MM.1S (cell line): ENCODE measurements around the gene LAMC1.

Experiments
- DNase-seq: peaks from one replicate; pipeline ENCODE4 v3.0.0-alpha.2; 2015
- H2AFZ ChIP-seq: fragments of 300-600 bp; sonication (generic); 2 replicates; pipeline ENCODE4 v1.6.0; 2016; ENCODE audit warnings: antibody characterized with exemption, low read length
- H3F3A ChIP-seq: fragments of 300-600 bp; sonication (generic); 2 replicates; pipeline ENCODE4 v1.6.1; 2016; ENCODE audit warnings: mild to moderate bottlenecking, antibody characterized with exemption, low read length, moderate library complexity, mixed read lengths; ENCODE audit not compliant: insufficient read depth
- H3K27ac ChIP-seq: fragments of 300-600 bp; sonication (generic); 2 replicates; pipeline ENCODE4 v1.5.1; 2016; ENCODE audit warnings: mild to moderate bottlenecking, low read length
- H3K27me3 ChIP-seq: fragments of 300-600 bp; sonication (generic); replicated peaks from 2 replicates; pipeline ENCODE4 v1.6.0; 2016; ENCODE audit warnings: low read length; ENCODE audit not compliant: insufficient read depth
- H3K36me3 ChIP-seq: fragments of 300-600 bp; sonication (generic); replicated peaks from 2 replicates; pipeline ENCODE4 v1.6.1; 2016; ENCODE audit warnings: mild to moderate bottlenecking, low read length, mixed read lengths; ENCODE audit not compliant: insufficient read depth
- H3K4me1 ChIP-seq: fragments of 300-600 bp; sonication (generic); 2 replicates; pipeline ENCODE4 v1.6.1; 2016; ENCODE audit warnings: low read length, mixed read lengths
- H3K4me2 ChIP-seq: fragments of 300-600 bp; sonication (generic); 2 replicates; pipeline ENCODE4 v1.6.0; 2016; ENCODE audit warnings: low read depth, low read length
- H3K4me3 ChIP-seq: fragments of 300-600 bp; sonication (generic); 2 replicates; pipeline ENCODE4 v1.5.1; 2016; ENCODE audit warnings: low read length, mixed read lengths
- H3K79me2 ChIP-seq: fragments of 300-600 bp; sonication (generic); 2 replicates; pipeline ENCODE4 v1.6.1; 2016; ENCODE audit warnings: mixed run types, low read length, mixed read lengths
- H3K9ac ChIP-seq: fragments of 300-600 bp; sonication (generic); 2 replicates; pipeline ENCODE4 v1.6.1; 2016; ENCODE audit warnings: low read length, mixed read lengths
- H3K9me2 ChIP-seq: fragments of 300-600 bp; sonication (generic); replicated peaks from 2 replicates; pipeline ENCODE4 v1.6.1; 2016; ENCODE audit warnings: mild to moderate bottlenecking, low read length, mixed read lengths; ENCODE audit not compliant: insufficient read depth
- H3K9me3 ChIP-seq: fragments of 300-600 bp; sonication (generic); replicated peaks from 2 replicates; pipeline ENCODE4 v1.6.1; 2016; ENCODE audit warnings: mild to moderate bottlenecking, low read length, mixed read lengths; ENCODE audit not compliant: insufficient read depth
- H4K20me1 ChIP-seq: fragments of 300-600 bp; sonication (generic); 2 replicates; pipeline ENCODE4 v1.6.1; 2016; ENCODE audit warnings: mild to moderate bottlenecking, low read length, moderate library complexity, mixed read lengths; ENCODE audit not compliant: insufficient read depth
- EZH2 ChIP-seq: fragments of 300-600 bp; sonication (generic); optimal IDR thresholded peaks from 2 replicates; pipeline ENCODE3; 2017; ENCODE audit warnings: low read depth, mild to moderate bottlenecking, antibody characterized with exemption, low read length, mixed read lengths
- EZH2phosphoT487 ChIP-seq: fragments of 300-600 bp; sonication (generic); IDR thresholded peaks from 2 replicates; pipeline ENCODE4 v1.6.1; 2018; ENCODE audit warnings: antibody characterized with exemption, low read length
- TF ChIP-seq, protein P1 (sequence below): fragments of 300-600 bp; sonication (generic); IDR thresholded peaks from 2 replicates; pipeline ENCODE4 v1.5.1; 2016; ENCODE audit warnings: antibody characterized with exemption, low read length, mixed read lengths

Gene LAMC1

DNA sequence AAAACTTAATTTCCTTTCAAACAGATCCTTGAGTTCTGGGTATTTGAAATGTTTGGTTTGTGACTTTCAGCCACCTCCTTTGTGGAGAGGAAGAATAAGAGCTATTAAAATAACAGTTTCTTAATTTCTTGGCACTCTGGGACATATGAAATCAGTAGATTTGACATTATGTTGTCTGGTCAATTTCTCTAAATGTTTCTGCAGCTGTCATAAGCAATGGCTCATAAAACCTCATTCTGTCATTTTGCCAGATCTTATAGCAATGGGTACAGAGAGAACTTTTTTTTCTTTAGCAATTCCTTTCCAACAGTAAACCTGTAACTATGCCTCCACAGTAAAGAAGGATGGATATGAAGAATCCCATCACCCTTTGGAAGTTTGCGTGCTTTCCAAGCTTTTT is 52.6 kb downstream of the LAMC1 start:
- no peaks in the 10 kb centered on the region for H3K9me2 ChIP-seq
- H2AFZ ChIP-seq = no peak overlapping the region
- no peaks in the 10 kb centered on the region for H4K20me1 ChIP-seq
- H3F3A ChIP-seq = peaks cover 16% of the 10 kb centered on the region
- no peak overlapping the region for H3K4me3 ChIP-seq
- no peaks in the 10 kb centered on the region for H3K36me3 ChIP-seq
- no peak overlapping the region for H3K9ac ChIP-seq
- H3K4me1 ChIP-seq = peaks cover 18% of the 10 kb centered on the region
- H3K27me3 ChIP-seq = no peaks in the 10 kb centered on the region
- no peak overlapping the region for H3K27ac ChIP-seq
- TF ChIP-seq EZH2 = no peak
- no peak overlapping the region for H3K4me2 ChIP-seq
- no peaks in the 10 kb centered on the region for H3K9me3 ChIP-seq
- no peaks in the 10 kb centered on the region for H3K79me2 ChIP-seq
- no peak for DNase-seq

DNA sequence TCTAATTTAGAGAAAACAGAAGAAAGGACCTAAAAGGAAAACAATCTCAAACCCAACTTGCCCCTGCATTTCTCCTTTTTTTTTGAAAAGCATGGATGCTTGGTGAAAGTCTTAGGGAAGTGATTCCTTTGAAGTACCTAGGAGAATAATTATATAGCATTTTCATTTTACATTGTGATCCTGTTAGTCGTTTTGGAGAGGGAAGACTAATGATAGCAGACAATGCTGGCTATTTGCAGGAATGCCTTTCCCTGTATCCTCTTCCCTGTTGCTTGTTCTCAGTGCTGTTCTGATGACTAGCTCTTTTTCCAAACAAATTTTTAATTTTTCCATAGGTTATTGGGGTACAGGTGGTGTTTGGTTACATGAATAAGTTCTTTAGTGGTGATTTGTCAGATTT is 53.9 kb downstream of the LAMC1 start:
- no peaks in the 10 kb centered on the region for H3K79me2 ChIP-seq

DNA sequence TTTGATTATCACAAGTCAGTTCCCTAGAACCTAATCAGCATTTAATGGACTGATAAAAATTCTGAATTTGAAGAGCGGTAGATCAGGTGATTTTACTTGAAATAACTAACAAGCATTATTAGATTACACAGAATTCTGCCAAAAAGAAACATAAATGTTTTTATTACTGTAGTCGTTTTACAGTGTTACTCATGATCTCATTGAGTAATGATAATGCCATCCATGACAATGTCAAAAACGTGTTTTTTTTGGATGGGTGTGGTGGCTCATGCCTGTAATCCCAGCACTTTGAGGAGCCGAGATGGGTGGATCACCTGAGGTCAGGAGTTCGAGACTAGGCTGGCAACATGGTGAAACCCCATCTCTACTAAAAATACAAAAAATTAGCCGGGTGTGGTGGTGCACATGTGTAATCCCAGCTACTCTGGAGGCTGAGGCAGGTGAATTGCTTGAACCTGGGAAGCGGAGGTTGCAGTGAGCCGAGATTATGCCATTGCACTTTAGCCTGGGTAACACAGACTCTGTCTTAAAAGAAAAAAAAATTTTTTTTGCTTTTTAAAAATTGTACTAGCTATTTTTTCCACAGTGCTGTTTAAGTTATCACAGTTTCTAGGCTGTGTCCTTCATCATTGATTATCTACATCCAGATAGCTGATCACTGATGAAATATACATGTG is 56.6 kb downstream of the LAMC1 start:
- H4K20me1 ChIP-seq = no peaks in the 10 kb centered on the region
- H3K9ac ChIP-seq = no peak overlapping the region
- no peaks in the 10 kb centered on the region for H3K4me1 ChIP-seq
- TF ChIP-seq, protein P1, sequence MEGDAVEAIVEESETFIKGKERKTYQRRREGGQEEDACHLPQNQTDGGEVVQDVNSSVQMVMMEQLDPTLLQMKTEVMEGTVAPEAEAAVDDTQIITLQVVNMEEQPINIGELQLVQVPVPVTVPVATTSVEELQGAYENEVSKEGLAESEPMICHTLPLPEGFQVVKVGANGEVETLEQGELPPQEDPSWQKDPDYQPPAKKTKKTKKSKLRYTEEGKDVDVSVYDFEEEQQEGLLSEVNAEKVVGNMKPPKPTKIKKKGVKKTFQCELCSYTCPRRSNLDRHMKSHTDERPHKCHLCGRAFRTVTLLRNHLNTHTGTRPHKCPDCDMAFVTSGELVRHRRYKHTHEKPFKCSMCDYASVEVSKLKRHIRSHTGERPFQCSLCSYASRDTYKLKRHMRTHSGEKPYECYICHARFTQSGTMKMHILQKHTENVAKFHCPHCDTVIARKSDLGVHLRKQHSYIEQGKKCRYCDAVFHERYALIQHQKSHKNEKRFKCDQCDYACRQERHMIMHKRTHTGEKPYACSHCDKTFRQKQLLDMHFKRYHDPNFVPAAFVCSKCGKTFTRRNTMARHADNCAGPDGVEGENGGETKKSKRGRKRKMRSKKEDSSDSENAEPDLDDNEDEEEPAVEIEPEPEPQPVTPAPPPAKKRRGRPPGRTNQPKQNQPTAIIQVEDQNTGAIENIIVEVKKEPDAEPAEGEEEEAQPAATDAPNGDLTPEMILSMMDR = no peak
- TF ChIP-seq EZH2 (no peak), EZH2phosphoT487 (no peak)
- no peak overlapping the region for H3K4me2 ChIP-seq
- no peak for DNase-seq
- H3F3A ChIP-seq = no peaks in the 10 kb centered on the region
- no peaks in the 10 kb centered on the region for H3K9me3 ChIP-seq
- H2AFZ ChIP-seq = no peak overlapping the region
- no peak overlapping the region for H3K27ac ChIP-seq
- H3K27me3 ChIP-seq = no peaks in the 10 kb centered on the region
- H3K4me3 ChIP-seq = no peak overlapping the region
- no peaks in the 10 kb centered on the region for H3K9me2 ChIP-seq
- no peaks in the 10 kb centered on the region for H3K79me2 ChIP-seq
- H3K36me3 ChIP-seq = no peaks in the 10 kb centered on the region

More for the DNA sequence above, 53.9 kb downstream of the LAMC1 start:
- Histone ChIP-seq H4K20me1 (no peaks in the 10 kb centered on the region), H3K36me3 (no peaks in the 10 kb centered on the region), H3K4me1 (peaks cover 8% of the 10 kb centered on the region), H3K27me3 (no peaks in the 10 kb centered on the region), H3F3A (peaks cover 4% of the 10 kb centered on the region), H3K9me2 (no peaks in the 10 kb centered on the region), H3K27ac (no peak overlapping the region), H3K9ac (no peak overlapping the region), H3K4me2 (no peak overlapping the region), H2AFZ (no peak overlapping the region), H3K4me3 (no peak overlapping the region), H3K9me3 (no peaks in the 10 kb centered on the region)
- TF ChIP-seq, protein P1 = no peak
- TF ChIP-seq EZH2phosphoT487 = no peak
- no peak for DNase-seq

DNA sequence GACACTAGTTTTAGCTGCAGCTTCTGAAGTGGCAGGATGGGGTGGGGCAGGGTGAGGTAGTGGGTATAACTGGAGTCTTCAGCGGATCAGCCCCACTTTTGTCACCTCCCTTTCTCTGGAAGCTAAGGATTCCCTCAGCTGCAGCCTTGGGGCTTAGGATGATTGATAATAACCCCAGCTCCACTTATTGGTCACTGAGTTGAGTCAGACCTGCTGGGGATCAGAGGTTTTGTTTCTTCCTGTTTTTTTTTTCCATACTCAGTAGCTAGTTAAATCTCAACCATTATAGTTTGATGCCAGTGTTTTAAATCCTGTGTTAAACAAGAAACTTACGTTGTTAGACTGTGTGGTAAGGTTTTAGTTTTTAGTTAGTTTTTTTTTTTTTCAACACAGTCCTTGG is 57.2 kb downstream of the LAMC1 start:
- Histone ChIP-seq H3K36me3 (no peaks in the 10 kb centered on the region), H3F3A (no peaks in the 10 kb centered on the region), H3K4me2 (no peak overlapping the region), H4K20me1 (no peaks in the 10 kb centered on the region), H3K4me1 (no peaks in the 10 kb centered on the region), H2AFZ (no peak overlapping the region), H3K9ac (no peak overlapping the region), H3K27me3 (no peaks in the 10 kb centered on the region), H3K9me3 (no peaks in the 10 kb centered on the region), H3K79me2 (no peaks in the 10 kb centered on the region), H3K9me2 (no peaks in the 10 kb centered on the region), H3K27ac (no peak overlapping the region), H3K4me3 (no peak overlapping the region)
- TF ChIP-seq EZH2phosphoT487 = no peak
- TF ChIP-seq EZH2 = no peak
- TF ChIP-seq, protein P1 = no peak
- DNase-seq = no peak
